GM19351 (cell line): ENCODE measurements around the gene RPL23.

ENCODE experiments used
- ATAC-seq: cut with Tn5 transposase; IDR thresholded peaks from one replicate; pipeline ENCODE4 v1.9.1; 2021; ENCODE audit warnings: mild to moderate bottlenecking, moderate library complexity; ENCODE audit not compliant: unreplicated experiment

RPL23 gene

GRCh38 chr17:38853292-38854219 lies at the start of gene RPL23:
Gene RPL23, minus strand, starts transcription at chr17:38853721. Its CDS starts 11 bp downstream, at chr17:38853710.
- ATAC-seq: peak; percentile 65

GRCh38 chr17:38900978-38901656 lies 47.6 kb upstream of the RPL23 start:
- ATAC-seq: no peak

DNA sequence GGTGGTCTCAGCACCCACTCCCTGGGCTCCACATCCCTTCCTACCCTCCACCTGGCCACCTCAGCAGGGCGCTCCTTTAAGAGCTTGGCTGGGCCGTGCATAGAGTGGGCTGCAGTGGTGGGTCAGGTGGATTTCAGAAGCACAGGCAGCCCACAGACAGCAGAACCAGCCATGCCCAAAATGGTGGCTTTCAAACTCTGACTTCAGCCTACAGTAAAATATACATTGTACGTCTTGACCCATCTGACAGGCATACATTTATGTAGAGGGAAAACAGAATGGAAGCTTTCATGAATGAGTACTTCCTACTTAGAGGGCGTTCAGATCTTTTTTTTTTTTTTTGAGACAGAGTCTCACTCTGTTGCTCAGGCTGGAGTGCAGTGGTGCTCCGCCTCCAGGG lies 45.9 kb upstream of the RPL23 start:
- ATAC-seq: no peak

- peak; percentile 84 for ATAC-seq
Observed at GRCh38 chr17:38898812-38899348, 45.4 kb upstream of the RPL23 start.

- peak; percentile 3 for ATAC-seq
Observed at GRCh38 chr17:38898291-38898679, 44.8 kb upstream of the RPL23 start.

DNA sequence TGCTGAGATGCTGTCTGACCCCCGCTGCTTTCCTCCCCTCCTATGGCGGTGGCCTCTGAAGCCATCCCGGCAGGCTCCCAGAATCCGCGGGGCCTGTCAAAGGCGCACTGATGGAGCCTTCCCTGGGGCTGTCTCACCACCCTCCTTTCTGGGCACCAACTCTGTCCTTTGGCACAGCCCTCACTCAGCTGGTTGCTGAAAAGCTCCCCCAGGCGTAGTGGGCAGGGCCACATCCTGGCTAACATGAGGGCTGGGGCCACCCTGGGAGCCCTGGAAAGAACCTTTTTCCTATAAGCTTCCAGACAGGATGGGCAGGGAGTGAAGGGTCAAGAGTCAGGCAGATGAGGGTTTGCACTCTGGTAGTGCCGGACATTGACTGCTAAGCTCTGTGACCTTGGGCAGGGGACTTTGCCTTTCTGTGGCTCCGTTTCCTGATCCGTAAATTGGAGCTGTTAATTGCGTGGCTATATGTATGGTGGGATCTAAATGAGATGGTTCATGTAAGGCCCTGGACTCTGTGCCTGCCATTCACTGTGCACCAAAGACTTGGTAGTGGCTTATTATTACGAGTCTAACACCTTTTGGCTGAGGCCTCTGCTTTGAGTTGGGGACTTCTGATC lies 44.3 kb upstream of the RPL23 start:
- no peak for ATAC-seq

DNA sequence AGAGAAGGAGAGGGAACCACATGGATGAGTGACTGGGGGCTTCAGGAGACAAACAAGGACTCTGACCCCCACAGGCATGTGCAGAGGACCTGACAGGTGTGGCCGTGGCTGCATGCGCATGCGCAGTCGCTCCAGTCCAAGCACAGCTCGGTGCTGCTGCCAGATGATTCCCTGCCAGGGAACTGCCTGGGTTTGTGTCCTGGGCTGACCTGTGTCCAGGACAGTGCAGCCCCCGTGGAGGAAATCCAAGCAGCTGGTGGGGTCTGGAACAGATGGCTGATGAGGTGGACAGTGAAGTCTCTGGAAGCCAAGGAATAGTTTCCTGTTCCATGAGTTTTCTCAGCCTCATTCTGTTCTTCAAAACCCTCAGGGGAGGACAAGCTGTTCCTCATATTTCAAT lies 43.7 kb upstream of the RPL23 start:
- ATAC-seq: no peak

DNA sequence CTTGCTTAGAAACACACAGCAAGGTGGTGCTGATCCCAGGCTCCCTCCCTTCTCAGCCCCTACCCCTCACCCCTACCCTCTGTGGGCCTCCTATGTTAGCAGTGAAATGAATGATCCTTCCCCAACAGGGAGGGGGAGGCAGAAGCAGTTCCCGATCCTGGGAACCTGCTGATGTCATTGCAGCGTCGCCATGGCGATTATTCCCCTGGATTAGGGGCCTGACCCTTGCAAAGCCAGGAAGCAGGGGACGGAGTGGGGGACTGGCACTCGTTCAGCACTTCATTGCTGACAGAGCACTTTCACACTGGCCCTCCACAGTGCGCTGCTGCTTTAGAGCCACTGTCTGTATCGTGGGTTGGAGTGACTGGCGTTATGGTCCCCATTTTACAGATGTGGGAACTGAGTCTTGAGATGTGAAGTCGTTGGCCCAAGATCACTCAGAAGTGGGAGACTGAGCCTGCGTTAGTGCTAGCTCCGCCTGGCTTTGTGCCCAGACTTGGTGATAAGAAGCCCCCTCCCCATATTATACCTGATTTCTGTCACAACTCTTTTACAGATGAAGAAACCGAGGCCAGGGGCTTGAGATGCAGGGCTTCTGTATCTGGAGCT lies 42.9 kb upstream of the RPL23 start:
- no peak for ATAC-seq

- ATAC-seq: no peak
Observed at GRCh38 chr17:38894276-38894675, 40.8 kb upstream of the RPL23 start.

DNA sequence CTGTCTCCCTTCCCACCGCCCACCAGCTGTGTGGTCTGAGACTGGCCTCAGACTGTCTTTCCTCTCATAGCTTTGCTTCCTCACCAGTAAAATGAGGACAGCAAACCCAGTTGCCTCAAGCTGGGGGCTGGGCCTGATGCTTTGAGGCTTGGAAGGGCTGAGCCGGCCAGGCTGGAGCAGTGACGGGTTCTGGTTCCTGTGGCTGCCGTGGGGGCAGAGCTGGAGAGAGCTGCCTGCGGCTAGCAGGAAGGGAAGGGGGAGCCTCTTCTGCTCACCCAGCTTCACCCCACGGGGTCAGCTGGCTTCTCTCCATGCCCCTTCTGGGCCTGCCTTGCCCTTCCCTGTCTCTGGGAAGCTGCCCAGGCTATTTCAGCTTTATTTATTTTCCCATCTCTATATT lies 40.1 kb upstream of the RPL23 start:
- ATAC-seq: no peak

- no peak for ATAC-seq
Observed at GRCh38 chr17:38893113-38893512, 39.6 kb upstream of the RPL23 start.

DNA sequence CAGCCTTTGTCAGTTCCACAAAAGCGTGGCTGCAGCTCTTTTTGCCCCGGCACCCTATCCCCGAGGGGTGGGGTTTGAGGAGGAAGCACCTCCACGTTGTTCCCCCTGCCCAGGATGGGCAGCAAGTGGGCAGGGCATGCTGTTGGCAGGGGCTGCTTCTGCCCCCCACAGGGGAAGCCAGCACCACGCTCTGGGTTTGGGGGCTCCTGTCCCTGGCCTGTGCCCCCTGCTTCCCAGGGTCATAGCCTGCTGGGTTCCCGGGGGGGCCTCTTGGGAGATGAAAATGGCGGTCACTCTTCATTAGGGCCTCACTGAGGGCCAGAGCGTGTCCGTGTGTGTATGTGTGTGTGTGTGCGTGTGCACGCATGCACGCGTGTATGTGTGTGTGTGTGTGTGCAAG lies 39.1 kb upstream of the RPL23 start:
- no peak for ATAC-seq

- no peak for ATAC-seq
Observed at GRCh38 chr17:38892083-38892482, 38.6 kb upstream of the RPL23 start.

DNA sequence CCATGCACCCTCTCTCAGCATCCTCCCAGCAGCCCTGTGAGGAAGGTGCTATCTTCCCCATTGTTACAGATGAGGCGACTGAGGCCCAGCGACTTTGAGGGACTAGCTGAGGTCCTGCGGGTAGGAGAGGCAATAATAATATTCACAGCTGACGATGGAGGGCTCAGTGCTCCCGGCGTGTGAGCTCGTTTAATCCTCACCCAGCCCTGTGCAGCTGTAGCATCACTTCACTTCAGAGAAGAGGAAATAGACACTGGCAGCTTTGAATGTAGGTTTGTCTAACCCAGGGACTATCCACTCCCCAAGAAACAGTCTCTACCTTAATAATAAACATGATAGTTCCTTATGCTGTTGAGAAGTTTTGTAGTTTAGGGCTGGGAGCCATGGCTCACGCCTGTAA lies 37.9 kb upstream of the RPL23 start:
- no peak for ATAC-seq

- ATAC-seq: no peak
Observed at GRCh38 chr17:38890410-38890746, 36.9 kb upstream of the RPL23 start.

- ATAC-seq: no peak
Observed at GRCh38 chr17:38889745-38890409, 36.4 kb upstream of the RPL23 start.

DNA sequence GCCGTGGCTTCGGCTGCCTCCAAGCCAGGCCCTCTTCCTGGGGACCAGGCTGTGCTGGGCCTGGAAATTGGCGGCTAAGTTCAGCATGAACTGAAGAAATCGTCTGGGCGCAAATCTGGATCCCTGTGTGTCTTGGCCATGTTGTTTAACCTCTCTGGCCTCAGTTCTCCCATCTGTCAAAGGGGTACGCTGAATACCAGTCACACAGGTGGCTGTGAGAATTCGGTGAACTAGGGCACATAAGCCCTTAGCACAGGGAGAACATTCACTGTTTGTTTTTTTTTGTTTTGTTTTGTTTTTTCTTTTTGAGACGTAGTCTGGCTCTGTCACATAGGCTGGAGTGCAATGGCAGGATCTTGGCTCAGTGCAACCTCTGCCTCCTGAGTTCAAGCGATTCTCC lies 35.3 kb upstream of the RPL23 start:
- ATAC-seq: no peak

- ATAC-seq: no peak
Observed at GRCh38 chr17:38886643-38887010, 33.1 kb upstream of the RPL23 start.

DNA sequence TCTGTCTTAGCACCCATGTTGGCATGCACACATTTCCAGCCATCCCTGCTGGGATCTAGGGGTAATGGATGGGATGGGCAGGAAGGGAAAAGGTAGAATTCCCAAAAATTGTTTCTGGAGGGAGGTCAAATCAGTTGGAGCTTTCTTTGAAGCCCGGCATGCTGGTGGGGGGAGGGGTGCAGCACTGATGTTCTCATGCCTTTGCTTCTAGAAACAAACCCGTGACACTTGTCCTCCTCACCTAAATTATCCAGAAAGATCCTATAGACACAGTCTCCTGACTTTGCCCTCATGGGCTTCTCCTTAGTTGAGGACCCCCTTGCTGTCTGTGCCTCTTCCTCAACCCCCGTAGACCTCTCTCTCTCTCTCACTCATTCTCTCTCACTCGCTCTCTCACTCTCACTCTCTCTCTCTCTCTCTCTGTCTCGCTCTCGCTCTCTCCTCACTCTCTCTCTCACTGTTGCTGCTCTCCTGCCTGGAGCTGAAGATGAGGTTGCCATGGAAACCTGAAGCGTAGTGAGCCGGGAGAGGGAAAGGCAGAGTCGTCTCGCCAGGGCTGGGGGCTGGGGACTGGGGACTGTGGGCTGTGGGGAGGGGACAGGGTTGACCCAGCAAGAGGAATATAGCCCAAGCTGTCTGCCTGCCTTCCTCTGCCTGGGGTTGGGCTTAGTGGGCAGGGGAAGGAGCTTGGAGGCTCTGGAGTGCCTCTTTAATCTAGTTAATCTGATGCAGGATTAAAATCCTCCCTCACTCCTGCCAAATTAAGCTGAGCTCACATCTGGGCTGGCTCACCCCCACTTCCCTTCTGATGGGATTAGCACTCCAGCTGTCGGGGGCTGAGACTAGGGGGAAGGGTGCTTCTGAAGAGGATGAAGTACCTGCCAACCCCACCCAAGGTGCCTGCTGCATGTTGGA lies 32.5 kb upstream of the RPL23 start:
- no peak for ATAC-seq
